HG02938 (cell line): ENCODE measurements around the gene POU6F2.

Experiments used
- ATAC-seq: cut with Tn5 transposase; IDR thresholded peaks from one replicate; pipeline ENCODE4 v1.9.1; 2021; ENCODE audit warnings: mild to moderate bottlenecking, moderate library complexity; ENCODE audit not compliant: unreplicated experiment

The POU6F2 gene

DNA sequence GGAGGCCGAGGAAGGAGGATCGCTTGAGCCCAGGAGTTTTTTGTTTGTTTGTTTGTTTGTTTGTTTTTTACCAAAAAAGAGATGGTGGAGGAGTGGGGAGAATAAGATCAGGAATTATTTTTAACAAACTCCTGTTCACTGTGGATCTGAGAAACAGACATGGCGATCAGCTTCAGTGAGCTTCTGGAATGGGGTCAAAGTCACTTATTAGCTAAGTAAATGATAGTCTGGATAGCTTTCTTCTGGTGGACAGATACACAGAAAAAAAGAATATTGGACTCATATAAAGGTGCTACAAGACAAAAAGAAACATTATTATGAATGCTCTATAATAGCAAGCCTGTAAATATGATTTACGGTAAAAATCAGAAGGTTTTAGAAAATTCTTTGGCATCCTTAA is 85.1 kb downstream of the POU6F2 start:
- no peak for ATAC-seq

GRCh38 chr7:39069031-39069430 is 91.3 kb downstream of the POU6F2 start:
- ATAC-seq: no peak

GRCh38 chr7:39069896-39070881 is 92.5 kb downstream of the POU6F2 start:
- no peak for ATAC-seq

- ATAC-seq: no peak
Measured at GRCh38 chr7:39071116-39071515, 93.4 kb downstream of the POU6F2 start.

DNA sequence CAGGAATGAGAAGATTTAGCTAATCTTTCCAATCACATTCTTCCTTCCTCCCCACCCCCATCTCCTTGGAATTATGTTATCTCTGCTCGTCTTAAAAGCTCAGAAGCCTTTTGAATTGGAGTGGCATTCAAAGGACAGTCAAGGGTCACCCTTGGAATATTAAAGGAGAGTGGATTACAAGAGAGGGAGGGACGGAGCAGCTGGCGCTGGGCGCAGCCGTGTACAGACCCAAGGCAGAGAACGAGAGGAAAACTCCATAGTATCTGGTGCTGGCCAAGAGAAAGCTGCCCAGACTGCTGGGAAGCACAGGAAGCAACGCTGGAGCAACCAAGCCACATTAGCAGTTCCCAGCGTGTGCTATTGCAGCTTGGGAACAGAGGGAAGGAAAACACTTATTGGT is 95.7 kb downstream of the POU6F2 start:
- no peak for ATAC-seq

DNA sequence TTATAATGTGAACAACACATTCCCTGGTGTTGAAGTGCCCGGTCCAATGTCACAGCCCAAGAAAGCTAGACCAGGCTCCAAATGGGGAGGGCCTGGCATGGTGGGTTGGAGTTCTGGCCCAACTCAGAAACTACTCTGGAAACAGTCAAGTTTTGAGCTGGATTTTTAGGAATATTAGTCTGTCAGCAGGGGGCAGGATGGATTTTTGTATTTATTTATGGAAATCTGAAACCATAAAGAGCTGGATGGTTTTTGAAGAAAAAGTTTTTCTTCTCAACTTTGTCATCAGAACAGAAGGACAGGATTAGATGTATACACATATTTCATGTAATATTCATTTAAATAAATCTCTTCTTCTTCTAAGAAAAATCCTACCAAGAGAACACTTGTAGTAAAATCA is 97.5 kb downstream of the POU6F2 start:
- ATAC-seq: no peak

DNA sequence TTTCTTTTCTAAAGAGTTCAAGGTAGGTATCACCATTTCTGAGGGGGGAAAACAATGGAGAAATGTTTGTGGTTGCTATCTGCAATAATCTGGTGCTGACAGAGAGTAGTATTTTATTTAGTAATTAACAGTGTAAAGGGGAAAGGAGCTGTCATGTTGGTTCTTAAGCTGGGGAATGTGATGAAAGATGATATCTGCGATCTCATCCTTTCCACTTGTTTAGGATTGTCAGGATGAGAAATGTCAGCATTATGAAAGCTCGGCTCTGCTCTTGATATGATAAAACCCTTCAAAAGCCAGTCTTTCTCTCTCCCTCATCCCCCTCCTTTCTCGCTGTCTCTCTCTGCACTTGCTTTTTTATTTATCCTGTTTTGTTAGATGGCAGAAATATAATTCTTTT is 106.1 kb downstream of the POU6F2 start:
- no peak for ATAC-seq

DNA sequence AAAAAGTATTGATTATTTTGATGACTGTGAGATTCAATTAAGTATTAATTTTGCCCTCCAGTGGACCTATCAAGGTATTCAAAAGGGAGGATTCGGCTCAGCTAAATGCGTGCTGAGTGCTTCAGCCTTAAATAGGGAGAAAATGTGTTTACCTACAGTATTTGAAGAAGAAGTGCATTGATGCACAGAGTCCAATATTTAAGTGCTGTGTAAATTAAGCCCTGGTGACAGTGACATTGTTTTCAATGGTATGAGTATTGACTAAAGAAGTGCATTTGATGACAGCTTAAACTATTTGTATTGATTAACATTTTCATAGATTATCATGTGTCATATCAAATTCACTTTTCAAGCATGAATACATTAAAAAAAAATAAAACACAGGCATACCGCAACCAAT is 106.6 kb downstream of the POU6F2 start:
- no peak for ATAC-seq

DNA sequence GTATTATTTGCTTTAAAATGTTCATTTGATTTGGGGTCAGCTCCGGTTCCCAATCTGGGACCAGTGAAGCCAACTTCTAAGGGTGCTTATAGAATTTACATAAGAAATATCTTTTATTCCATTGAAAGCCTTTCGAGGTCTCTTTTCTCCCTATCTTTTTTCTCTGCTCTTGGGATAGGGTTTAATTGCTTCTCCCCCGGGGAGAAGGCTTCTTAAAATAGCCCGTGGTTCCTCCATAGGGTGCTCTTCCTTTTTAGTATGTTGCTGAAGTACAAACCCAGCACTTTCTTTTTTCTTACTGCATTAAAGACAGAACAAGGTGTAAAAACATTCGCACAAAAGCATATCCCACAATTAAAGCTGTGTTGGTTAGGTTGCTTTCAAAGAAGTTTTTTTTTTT is 107.5 kb downstream of the POU6F2 start:
- no peak for ATAC-seq

DNA sequence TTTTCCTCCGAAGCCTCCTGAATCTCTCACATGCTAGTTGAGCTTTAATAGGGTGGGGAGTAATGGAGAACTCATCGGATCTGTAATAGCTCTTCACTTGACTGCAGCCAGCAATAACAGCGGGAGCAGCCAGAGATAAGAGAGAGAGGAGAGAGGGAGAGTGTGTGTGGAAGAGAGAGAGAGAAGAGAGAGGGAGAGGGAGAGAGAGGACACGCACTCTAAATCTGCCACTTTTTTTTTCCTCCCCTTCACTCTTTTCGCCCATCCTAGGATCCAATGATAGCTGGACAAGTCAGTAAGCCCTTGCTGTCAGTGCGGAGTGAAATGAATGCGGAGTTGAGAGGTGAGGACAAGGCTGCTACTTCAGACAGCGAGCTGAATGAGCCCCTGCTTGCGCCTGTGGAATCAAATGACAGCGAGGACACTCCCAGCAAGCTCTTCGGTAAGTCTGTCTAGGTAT is 107.9 kb downstream of the POU6F2 start:
- no peak for ATAC-seq

DNA sequence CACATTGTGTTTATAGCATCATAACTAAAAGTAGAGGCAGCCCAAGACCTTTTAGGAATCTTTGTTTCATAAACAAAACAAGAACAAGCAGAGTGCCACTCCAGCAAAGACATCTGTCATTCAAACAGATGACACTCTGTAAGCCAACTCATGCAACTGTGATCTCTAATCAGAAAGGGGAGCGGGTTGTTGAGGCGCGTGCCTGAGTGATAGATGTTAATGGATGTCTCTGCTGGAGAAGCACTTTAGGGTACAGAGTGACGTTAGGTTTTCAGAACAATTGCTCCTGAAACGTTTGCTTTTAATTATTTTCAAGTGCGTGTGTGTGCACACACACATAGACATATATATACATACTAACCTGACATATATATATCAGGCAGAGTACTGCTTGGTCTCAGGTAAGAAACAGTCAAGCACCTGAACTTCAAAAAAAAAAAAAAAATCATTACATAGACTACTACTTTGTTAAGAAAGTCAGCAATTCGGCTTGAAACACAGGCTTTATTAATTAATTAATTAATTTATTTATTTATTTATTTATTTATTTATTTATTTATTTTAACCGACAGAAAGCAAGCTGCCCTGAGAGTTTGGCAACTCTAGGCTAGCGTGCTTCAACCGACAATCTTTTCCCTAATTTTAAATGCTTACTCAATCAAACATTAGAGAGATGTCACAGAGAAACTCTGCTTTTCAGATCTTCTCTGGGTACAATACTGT is 109.1 kb downstream of the POU6F2 start:
- ATAC-seq: no peak

- no peak for ATAC-seq
Measured at GRCh38 chr7:39088730-39089593, 111.3 kb downstream of the POU6F2 start.

DNA sequence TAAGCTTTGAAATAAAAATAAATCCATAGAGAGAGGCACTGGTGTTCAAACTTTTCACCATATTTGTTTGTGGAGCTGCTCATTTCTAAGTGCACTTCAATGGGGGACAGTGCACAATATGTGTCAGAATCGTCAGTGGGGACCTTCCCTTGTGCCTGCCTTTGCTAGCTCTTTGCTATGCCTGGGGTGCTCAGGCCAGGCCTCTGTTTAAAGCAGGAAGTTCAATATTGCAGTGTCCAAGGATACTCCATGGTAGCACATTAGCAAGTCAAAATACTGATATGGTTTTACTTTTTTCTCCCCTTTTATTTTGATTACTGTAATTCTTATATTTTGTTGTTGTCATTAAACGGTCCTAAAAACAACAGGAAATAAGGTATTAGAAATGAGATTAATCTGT is 113.4 kb downstream of the POU6F2 start:
- no peak for ATAC-seq

GRCh38 chr7:39091774-39092173 is 114.1 kb downstream of the POU6F2 start:
- ATAC-seq: no peak

- ATAC-seq: no peak
Measured at GRCh38 chr7:39094731-39095130, 117.0 kb downstream of the POU6F2 start.

- no peak for ATAC-seq
Measured at GRCh38 chr7:39095875-39096619, 118.3 kb downstream of the POU6F2 start.

- ATAC-seq: no peak
Measured at GRCh38 chr7:39098506-39098905, 120.8 kb downstream of the POU6F2 start.

DNA sequence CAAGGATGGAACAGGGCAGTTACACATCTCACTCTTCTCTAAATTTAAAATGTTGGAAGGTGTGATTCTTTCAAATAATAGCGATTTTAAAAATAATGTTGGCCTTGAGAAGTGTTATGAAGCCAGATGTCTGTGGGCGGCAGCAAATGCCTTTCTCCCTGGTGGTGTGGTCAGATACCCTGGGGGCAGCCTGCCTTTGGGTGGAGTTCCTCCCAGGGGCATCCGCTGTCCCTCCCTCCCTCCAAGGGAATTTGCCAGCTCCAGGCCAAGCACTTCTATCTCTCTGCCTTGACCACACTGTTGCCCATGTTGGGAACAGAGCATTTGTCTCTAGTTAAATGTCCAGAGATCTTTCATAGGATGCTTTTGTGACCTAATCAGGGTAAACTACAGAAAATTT is 121.4 kb downstream of the POU6F2 start:
- no peak for ATAC-seq

DNA sequence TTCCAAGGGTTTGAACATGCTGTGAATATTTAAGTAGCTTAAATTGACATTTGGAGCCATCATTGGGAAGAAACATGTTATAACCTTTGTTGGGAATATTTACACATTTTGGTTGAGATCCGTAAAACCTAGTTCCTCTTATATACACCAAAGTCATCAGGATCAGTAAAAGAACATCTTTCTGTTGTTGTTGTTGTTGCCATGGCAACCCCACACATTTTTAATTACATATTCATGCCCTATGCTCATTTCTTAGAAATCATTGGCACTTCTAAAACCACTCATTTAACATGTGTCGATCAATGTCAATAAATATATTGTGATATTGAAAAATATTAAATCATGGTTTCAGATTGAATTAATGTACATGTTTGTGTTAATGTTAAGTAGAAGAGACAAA is 122.6 kb downstream of the POU6F2 start:
- no peak for ATAC-seq

DNA sequence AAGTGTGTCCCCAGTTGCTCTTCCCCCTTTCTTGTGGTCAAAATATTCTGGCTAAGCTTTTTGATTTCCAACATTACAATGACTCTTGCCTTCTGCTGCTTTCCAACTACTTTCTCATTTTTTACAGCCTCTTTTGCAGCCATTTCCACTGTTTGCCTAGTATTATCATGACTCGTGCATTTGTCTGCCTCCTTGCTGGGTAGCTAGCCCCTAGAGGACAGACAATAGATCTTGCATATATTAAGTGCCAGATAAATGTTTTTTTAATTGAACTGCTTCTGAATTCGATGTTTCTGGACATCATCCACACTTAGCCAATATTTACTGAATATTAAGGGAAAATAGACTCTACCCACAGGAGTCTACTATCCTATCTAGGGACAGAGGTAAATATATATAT is 124.5 kb downstream of the POU6F2 start:
- no peak for ATAC-seq
